MCF 10A (cell line): ENCODE measurements around the gene CORO6. TPM values are rescaled to one million over a fixed set of nuclear protein-coding genes. Genes with fewer than 3 reads are reported as not detected.

Source experiments
- BruUV-seq: library from RNA; stranded (reverse); fragments of 400-500 nt; replicated peaks from 2 replicates; lab custom pipeline; 2021; lab: Mats Ljungman, UMichigan
- CTCF ChIA-PET: fragments of 300-600 bp; sonication (Branson Sonifier 250); formaldehyde crosslinking; extraction: SDS; loops from one replicate; lab custom pipeline; 2021; ENCODE audit warnings: antibody characterized with exemption, inconsistent platforms; lab: Yijun Ruan, JAX
- POLR2A ChIA-PET: fragments of 300-600, 350-650 bp; sonication (Branson Sonifier 250); formaldehyde crosslinking; extraction: SDS; loops from one replicate; lab custom pipeline; 2020; ENCODE audit warnings: antibody characterized with exemption, inconsistent platforms; lab: Yijun Ruan, JAX
- DNase-seq: peaks from one replicate; pipeline ENCODE4 v3.0.0-alpha.2; 2018; ENCODE audit not compliant: unreplicated experiment
- H3K27ac Mint-ChIP-seq: one replicate; pipeline ENCODE4 v1.8.0; 2022; ENCODE audit warnings: mild to moderate bottlenecking, low read depth, mixed read lengths; ENCODE audit not compliant: unreplicated experiment
- H3K27me3 Mint-ChIP-seq: one replicate; pipeline ENCODE4 v1.8.0; 2022; ENCODE audit warnings: mixed read lengths; ENCODE audit not compliant: insufficient read depth, unreplicated experiment
- H3K36me3 Mint-ChIP-seq: one replicate; pipeline ENCODE4 v1.8.0; 2022; ENCODE audit warnings: mild to moderate bottlenecking, moderate library complexity, mixed read lengths; ENCODE audit not compliant: insufficient read depth, unreplicated experiment
- H3K4me1 Mint-ChIP-seq: one replicate; pipeline ENCODE4 v1.8.0; 2022; ENCODE audit warnings: mixed read lengths; ENCODE audit not compliant: insufficient read depth, unreplicated experiment
- H3K4me3 Mint-ChIP-seq: one replicate; pipeline ENCODE4 v1.8.0; 2022; ENCODE audit warnings: mild to moderate bottlenecking, moderate library complexity, mixed read lengths; ENCODE audit not compliant: unreplicated experiment
- H3K9me3 Mint-ChIP-seq: one replicate; pipeline ENCODE4 v1.8.0; 2022; ENCODE audit warnings: mixed read lengths; ENCODE audit not compliant: unreplicated experiment
- intact Hi-C: fragments of 100-400 bp; cut with micrococcal nuclease; formaldehyde crosslinking; loops from 2 replicates; pipeline ENCODE4 v1.14.1; 2022
- total RNA-seq: library from RNA; stranded (reverse); gene quantifications from 2 replicates; pipeline ENCODE4 v1.2.3, GENCODE V29; 2022
- TF ChIP-seq, protein P1 (sequence below): fragments of 200-600 bp; IDR thresholded peaks from one replicate; pipeline ENCODE4 v1.8.0; 2022; ENCODE audit warnings: antibody characterized with exemption, mild to moderate bottlenecking; ENCODE audit not compliant: unreplicated experiment

The CORO6 gene
- total RNA-seq, 1 experiment from 2014 or later, result 1.6 TPM

DNA sequence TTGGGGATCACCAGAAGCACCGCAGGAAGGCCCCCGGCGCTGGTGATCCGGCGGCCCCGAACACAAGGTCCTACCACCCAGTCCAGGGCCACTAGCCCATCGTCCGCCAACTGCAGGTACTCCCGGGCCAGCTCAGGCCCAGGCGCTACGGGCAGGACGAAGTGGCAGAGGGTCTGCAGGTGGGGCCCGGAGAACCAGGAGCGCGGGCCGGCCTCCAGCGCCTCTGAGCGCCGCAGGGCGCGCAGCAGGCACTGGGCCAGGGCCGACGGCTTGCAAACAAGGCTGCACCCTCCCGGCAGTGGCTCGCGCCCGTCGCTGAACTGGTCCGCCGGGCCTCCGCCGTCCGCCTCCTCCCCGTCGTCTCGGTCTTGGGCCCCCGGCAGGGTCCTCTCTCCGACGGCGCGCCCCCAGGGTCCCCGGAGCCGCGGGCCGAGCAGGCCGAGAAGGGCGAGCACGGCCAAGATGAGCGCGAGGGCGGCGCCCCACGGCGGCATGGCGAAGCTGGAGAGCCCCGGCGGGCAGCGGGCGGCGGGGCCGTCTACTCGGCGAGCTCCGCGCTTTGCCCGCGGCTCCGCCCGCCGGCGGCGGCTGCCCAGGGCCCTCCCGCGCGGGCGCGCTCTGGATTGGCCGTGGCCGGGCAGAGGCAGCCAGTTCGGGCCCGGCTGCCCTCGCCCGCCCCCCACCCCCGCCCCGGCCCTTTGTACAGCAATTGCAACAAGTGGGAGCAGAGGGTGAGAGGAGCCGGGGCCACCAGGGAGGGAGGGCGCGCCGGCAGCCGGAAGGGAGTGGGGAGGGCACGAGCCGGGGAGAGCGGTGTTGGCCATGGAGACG, 56.0 kb downstream of the CORO6 start, which contains the start of gene ABHD15:
TSS of gene ABHD15 (minus strand) at position 565 of the 831 bp plus-strand sequence. CDS start at position 494, 71 bp downstream.
- POLR2A ChIA-PET, result interaction anchor here (1.1 to 5.8 kb wide), 12 partner anchors 11 to 391 kb away, joined by 3 to 43 read pairs (median 6); partner anchors contain the start of genes ANKRD13B, SSH2 and TAOK1
- DNase-seq, result peak; percentile 54
- no TSS peak for BruUV-seq
- Mint-ChIP-seq H3K4me3 (peak within 1 kb of the TSS; percentile 80), H3K27ac (peak within 1 kb of the TSS; percentile 78), H3K36me3 (peaks cover 9% of the 10 kb centered on the region), H3K27me3 (no peaks in the 10 kb centered on the region), H3K4me1 (peaks cover 14% of the 10 kb centered on the region), H3K9me3 (no peaks in the 10 kb centered on the region)
- CTCF ChIA-PET, result interaction anchor here (0.6 to 9.2 kb wide), 8 partner anchors 15 to 599 kb away, joined by 3 to 57 read pairs (median 3); partner anchors contain the start of gene ANKRD13B
- intact Hi-C loops, result no loop called here
- TF ChIP-seq, protein P1, sequence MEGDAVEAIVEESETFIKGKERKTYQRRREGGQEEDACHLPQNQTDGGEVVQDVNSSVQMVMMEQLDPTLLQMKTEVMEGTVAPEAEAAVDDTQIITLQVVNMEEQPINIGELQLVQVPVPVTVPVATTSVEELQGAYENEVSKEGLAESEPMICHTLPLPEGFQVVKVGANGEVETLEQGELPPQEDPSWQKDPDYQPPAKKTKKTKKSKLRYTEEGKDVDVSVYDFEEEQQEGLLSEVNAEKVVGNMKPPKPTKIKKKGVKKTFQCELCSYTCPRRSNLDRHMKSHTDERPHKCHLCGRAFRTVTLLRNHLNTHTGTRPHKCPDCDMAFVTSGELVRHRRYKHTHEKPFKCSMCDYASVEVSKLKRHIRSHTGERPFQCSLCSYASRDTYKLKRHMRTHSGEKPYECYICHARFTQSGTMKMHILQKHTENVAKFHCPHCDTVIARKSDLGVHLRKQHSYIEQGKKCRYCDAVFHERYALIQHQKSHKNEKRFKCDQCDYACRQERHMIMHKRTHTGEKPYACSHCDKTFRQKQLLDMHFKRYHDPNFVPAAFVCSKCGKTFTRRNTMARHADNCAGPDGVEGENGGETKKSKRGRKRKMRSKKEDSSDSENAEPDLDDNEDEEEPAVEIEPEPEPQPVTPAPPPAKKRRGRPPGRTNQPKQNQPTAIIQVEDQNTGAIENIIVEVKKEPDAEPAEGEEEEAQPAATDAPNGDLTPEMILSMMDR, result no peak

GRCh38 chr17:29565643-29566472, 56.9 kb downstream of the CORO6 start:
- ChIA-PET CTCF (interaction anchor here (0.6 to 2.1 kb wide), 5 partner anchors 9 to 598 kb away, joined by 3 to 5 read pairs (median 3); no protein-coding TSS in a partner anchor), POLR2A (interaction anchor here (1.4 to 5.8 kb wide), 3 partner anchors 11 to 272 kb away, joined by 4 to 43 read pairs (median 23); partner anchors contain the start of genes ANKRD13B and NUFIP2)
- intact Hi-C loops, result no loop called here
- BruUV-seq, result no TSS peak
- Mint-ChIP-seq H3K27me3 (no peaks in the 10 kb centered on the region), H3K27ac (no peak overlapping the region), H3K36me3 (peaks cover 6% of the 10 kb centered on the region), H3K4me1 (peaks cover 9% of the 10 kb centered on the region), H3K4me3 (no peak overlapping the region), H3K9me3 (no peaks in the 10 kb centered on the region)
- DNase-seq, result no peak
- TF ChIP-seq, protein P1, result no peak

Other genes with a start within 250 kb of the CORO6 start
- 68.7 and 84.2 TPM in 2 replicates for gene TAOK1, start 232.5 kb downstream of the CORO6 start, total RNA-seq
- gene ABHD15, start 55.9 kb downstream of the CORO6 start, total RNA-seq, result 2.8 and 4.9 TPM in 2 replicates
- gene TP53I13, start 54.2 kb downstream of the CORO6 start, total RNA-seq, result 29.6 and 34.5 TPM in 2 replicates
- 49.0 and 52.6 TPM in 2 replicates for gene GIT1, start 33.3 kb downstream of the CORO6 start, total RNA-seq
- 14.4 and 17.9 TPM in 2 replicates for gene ANKRD13B, start 29.8 kb downstream of the CORO6 start, total RNA-seq